GM21786 (cell line): ENCODE results near the gene ARSB.
A peak's percentile ranks its signal among the peaks of the same experiment; 100 is the strongest.
"Not testable (repeated sequence)": the region's sequence is repeated elsewhere in the genome, so short reads cannot be mapped to it uniquely, and the experiment has no call there.

ENCODE experiments used
- ATAC-seq: cut with Tn5 transposase; IDR thresholded peaks from one replicate; pipeline ENCODE4 v1.9.1; 2021; ENCODE audit not compliant: unreplicated experiment

The ARSB gene

GRCh38 chr5:78758169-78758839, 226.8 kb downstream of the ARSB start:
- peak; percentile 55 for ATAC-seq

- ATAC-seq, result peak; percentile 46
These were observed 227.6 kb downstream of the ARSB start for GRCh38 chr5:78757269-78758053.

- ATAC-seq, result no peak
These were observed 228.3 kb downstream of the ARSB start for GRCh38 chr5:78756858-78757257.

DNA sequence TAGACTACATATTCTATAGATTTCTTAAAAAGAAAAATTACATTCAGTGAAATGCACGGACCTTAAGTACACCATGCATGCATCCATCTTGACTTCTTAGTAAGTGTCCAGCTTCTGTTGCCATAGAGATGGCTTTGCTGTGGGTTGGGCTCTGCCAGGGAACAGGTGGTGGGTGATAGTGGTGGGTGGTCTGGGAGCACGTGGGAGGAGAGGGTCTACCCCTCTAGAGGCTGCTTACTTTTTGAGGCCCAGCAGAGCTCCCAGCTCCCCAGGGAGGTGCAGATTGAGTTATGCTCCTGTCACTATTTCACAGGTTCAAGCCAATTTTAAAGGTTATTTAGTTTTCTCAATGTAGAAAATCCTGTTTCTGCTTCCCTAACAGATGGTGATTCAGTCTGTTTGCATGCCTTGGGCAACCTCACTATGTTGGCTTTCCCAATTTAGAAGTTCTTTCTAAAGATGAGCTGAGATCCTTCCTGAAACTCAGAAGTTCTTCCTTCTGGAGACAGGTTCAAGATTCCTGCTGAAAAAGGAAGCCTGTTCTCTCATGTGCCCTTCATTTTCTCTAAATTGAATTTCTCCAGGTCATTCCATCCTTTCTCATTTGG, 229.2 kb downstream of the ARSB start:
- ATAC-seq, result no peak

- no peak for ATAC-seq
These were observed 230.5 kb downstream of the ARSB start for GRCh38 chr5:78754655-78755054.

DNA sequence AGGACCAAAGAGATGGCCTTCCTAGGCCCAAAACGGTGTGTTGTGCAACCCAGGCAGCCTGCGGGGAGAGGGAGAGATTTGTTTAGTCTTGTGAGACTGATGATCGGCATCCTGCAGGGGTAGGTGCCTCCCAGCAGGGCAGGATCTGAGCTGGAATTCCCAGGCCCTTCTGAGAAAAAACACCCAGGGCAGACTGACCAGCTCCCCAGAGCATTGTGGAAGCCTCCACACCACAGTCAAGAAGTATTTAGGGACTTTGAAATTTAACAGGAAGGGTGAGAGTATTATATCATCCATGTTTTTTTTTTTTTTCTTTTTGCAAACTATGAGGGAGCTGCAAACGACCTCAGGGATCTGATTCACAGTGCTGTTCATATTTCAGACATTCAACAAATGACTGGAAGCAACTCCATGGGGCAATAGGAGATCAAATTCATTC, 232.0 kb downstream of the ARSB start:
- ATAC-seq, result no peak

- no peak for ATAC-seq
These were observed 233.2 kb downstream of the ARSB start for GRCh38 chr5:78751872-78752271.

- ATAC-seq, result no peak
These were observed 234.8 kb downstream of the ARSB start for GRCh38 chr5:78750281-78750680.

DNA sequence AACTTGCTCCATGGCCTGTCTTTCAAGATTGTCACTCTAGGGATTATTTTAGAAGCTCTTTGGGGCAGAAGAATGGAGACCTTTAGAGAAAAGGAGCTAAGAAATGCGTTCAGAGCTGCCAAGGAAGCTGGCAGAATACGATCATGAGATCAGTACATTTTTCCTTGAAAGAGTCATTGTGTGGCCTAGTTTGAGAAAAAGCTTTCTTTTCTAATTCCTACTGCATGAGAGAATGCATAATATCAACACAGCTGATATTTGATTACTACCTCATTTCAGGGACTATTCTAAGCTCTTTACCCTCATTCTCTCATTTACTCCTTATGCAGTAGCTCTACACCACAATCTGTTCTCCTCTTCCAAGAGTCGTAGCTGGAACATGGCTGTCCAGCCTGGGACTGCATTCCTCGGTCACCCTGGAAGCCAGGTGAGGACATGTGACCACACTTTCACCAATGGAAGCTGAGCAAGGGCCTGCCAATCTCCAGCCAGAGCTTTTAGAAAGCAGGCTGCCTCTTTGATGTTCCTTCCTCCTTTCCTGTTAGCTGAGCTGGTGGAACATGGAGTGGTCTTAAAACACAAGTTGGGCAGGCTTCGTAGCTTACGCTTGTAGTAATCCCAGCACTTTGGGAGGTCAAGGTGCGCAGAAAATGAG, 237.3 kb downstream of the ARSB start:
- ATAC-seq, result no peak

DNA sequence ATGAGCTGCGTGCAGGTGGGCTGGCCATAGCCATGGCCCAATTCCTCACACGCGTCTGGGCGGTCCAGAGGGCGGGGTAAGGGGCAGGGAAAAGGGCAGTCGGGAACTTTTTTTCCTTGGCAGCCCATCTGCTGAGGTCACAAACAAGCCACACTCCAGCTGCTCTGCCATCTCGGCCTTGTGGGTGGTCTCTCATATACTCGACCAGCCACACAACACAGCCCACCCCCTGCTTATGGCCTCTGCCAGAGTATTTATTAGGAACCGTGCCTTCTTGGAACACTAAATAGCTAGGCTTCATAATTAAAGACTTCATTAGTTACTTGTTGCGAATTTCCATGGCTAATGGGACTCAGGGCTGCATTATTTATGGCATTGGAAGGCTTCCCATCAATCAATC, 238.1 kb downstream of the ARSB start:
- ATAC-seq, result no peak

DNA sequence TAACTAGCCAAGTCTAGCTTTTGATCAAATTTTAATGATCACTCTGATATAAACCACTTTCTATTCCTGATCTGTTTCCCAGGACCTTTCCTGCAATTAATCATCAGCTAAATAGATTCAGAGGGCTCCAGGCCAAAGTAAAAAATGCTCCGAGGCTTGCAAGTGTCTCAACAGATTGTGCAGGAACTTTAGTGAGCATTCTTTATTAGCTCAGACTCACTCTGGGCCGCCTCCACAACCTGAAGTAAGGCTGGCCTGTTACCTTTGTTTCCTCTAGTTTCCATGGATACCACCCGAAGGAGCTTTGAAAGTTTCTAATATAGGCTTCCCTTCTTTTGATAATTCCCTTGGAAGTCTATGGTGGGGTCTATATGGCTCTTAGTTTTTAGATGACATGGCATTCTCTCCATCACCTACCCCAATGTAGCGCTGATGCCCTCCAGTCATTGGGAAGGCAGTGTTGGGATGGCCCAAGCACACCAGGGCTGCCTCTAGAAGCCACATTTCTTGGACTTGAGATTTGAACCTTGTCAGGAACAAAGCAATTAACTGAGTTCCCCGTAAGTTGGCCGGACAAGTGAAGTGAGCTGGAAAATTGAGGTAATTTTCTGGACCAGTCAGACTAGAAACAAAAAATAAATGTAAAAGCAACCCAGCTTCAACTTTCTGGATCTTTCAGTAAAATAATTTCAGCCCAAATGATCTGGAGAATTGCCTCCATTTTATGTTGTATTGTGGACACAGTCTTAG, 238.9 kb downstream of the ARSB start:
- ATAC-seq, result no peak

DNA sequence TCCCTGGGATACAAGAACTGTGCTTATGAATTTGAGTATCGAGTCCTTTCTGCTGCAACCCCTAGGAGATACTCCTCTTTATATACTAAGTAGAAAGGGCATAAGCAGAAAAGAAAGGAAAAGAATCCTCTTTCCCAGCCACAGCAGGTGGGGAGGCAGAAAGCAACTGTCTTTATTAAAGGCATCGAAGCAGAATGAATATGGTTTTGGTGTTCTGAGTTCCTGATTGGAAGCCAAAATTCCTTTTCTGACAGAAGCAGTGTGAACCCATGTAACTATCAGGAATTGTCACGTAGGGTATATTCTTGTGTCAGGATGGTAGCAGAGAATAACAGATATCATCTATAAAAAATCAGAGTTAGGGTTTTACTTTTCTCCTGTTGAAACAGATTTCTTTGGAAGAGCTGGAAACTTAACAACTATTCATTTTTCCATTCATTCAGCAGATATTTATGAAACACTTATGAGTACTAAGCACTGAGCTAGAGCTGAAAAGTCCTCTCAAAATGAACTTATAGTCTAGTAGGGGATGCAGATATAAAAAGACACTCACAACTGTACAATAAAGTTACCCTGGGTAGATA, 240.1 kb downstream of the ARSB start:
- ATAC-seq, result no peak

DNA sequence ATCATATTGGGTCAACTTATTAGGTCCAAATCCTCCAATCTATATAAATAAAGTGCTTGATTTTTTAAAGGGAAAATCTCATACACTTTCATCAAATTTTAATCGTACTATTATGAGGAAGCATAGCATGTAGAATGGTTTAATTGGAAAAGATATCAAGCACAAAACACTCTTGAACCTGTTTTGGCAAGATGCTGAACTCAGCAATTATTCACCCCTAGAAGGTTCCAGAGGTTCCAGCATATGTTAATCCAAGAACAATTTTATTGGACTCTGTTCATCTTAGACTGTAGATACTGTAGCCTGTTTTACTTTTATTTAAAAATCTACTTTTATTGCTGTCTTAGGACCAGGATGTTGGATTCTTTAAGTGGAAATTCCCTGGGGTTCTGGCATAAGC, 244.1 kb downstream of the ARSB start:
- no peak for ATAC-seq

- ATAC-seq, result no peak
These were observed 246.3 kb downstream of the ARSB start for GRCh38 chr5:78738693-78739300.

- ATAC-seq, result no peak
These were observed 247.0 kb downstream of the ARSB start for GRCh38 chr5:78738104-78738503.

- no peak for ATAC-seq
These were observed 249.2 kb downstream of the ARSB start for GRCh38 chr5:78735834-78736463.

DNA sequence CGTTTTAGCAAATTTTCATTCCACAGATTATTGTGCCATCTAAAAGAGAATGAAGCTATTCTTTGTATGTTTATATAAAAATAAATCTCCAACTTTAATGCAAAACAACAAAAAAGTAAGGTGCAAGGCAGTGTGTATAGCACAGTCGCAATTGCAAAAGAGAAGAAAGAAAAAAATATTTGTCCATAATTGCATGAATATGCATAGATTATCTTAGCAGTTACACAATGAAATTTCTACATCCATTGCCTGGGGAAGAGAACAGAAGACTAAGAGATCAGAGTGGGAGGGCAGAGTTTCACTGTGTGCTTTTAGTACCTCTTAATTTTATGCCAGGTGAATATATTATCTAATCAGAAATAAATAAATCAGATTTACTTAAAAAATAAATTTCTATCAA, 250.2 kb downstream of the ARSB start:
- no peak for ATAC-seq

GRCh38 chr5:78734094-78734845, 250.8 kb downstream of the ARSB start:
- no peak for ATAC-seq

DNA sequence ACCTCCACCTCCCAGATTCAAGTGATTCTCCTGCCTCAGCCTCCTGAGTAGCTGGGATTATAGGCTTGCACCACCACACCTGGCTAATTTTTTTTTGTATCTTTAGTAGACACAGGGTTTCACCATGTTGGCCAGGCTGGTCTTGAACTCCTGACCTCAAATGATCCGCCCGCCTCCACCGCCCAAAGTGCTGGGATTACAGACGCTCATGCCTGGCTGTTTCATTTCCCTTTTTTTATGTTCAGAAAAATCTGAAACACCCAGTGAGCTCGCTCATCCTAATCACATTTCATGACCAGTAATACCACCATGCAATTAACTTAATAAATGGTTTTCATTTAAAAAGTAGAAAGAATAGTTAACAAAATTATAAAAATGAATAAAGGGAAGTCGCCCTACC, 252.4 kb downstream of the ARSB start:
- ATAC-seq, result not testable (repeated sequence)
